GM23338 (cell line): ENCODE measurements around the gene KXD1. TPM values are rescaled to one million over a fixed set of nuclear protein-coding genes. Genes with fewer than 3 reads are reported as not detected.

Experiments used
- ATAC-seq: fragments of 200-7000 bp; cut with Tn5 transposase; 3 replicates; pipeline ENCODE4 v1.9.1; 2020
- DNase-seq: peaks from one replicate; pipeline ENCODE4 v3.0.0-alpha.2; 2015; ENCODE audit warnings: low spot score
- H2AFZ ChIP-seq: fragments of 200-600 bp; sonication (generic); 2 replicates; pipeline ENCODE4 v1.8.0; 2016; ENCODE audit warnings: antibody characterized with exemption, mild to moderate bottlenecking, moderate library complexity
- H3F3A ChIP-seq: fragments of 200-600 bp; sonication (generic); replicated peaks from 2 replicates; pipeline ENCODE4 v1.8.0; 2017; ENCODE audit warnings: antibody characterized with exemption, mixed run types, low read depth
- H3K27ac ChIP-seq: fragments of 200-600 bp; sonication (generic); 2 replicates; pipeline ENCODE4 v1.6.1; 2016; ENCODE audit warnings: low read depth
- H3K27me3 ChIP-seq: fragments of 200-600 bp; sonication (generic); 2 replicates; pipeline ENCODE4 v1.8.0; 2016; ENCODE audit warnings: mild to moderate bottlenecking, mixed run types, moderate library complexity; ENCODE audit not compliant: insufficient read depth
- H3K36me3 ChIP-seq: fragments of 200-600 bp; sonication (generic); 2 replicates; pipeline ENCODE4 v1.8.0; 2016; ENCODE audit warnings: mild to moderate bottlenecking; ENCODE audit not compliant: insufficient read depth
- H3K4me1 ChIP-seq: fragments of 200-600 bp; sonication (generic); 2 replicates; pipeline ENCODE4 v1.8.0; 2016; ENCODE audit warnings: mild to moderate bottlenecking, moderate library complexity; ENCODE audit not compliant: insufficient read depth
- H3K4me2 ChIP-seq: fragments of 200-600 bp; sonication (generic); 2 replicates; pipeline ENCODE4 v1.7.1; 2017; ENCODE audit warnings: mixed run types
- H3K4me3 ChIP-seq: fragments of 200-600 bp; sonication (generic); 2 replicates; pipeline ENCODE4 v1.6.1; 2016; ENCODE audit warnings: mixed run types
- H3K79me2 ChIP-seq: fragments of 200-600 bp; sonication (generic); replicated peaks from 2 replicates; pipeline ENCODE4 v1.8.0; 2017; ENCODE audit warnings: mild to moderate bottlenecking; ENCODE audit not compliant: insufficient read depth
- H3K9me2 ChIP-seq: fragments of 200-600 bp; sonication (generic); 2 replicates; pipeline ENCODE4 v1.8.0; 2017; ENCODE audit not compliant: insufficient read depth
- H4K20me1 ChIP-seq: fragments of 200-600 bp; sonication (generic); replicated peaks from 2 replicates; pipeline ENCODE4 v1.8.0; 2017; ENCODE audit warnings: mild to moderate bottlenecking; ENCODE audit not compliant: insufficient read depth
- H3K27ac Mint-ChIP-seq: 2 replicates; pipeline ENCODE4 v1.8.0; 2020; ENCODE audit warnings: inconsistent platforms, mild to moderate bottlenecking, moderate library complexity, mixed read lengths
- H3K27me3 Mint-ChIP-seq: 3 replicates; pipeline ENCODE4 v1.8.0; 2022; ENCODE audit warnings: low read depth, mild to moderate bottlenecking, moderate library complexity, mixed read lengths, inconsistent platforms; ENCODE audit not compliant: insufficient read depth, poor library complexity
- H3K36me3 Mint-ChIP-seq: 3 replicates; pipeline ENCODE4 v1.8.0; 2021; ENCODE audit warnings: low read depth, mild to moderate bottlenecking, inconsistent platforms, moderate library complexity, mixed read lengths
- H3K4me1 Mint-ChIP-seq: 3 replicates; pipeline ENCODE4 v1.8.0; 2020; ENCODE audit warnings: mild to moderate bottlenecking, inconsistent platforms, mixed read lengths
- H3K4me3 Mint-ChIP-seq: 3 replicates; pipeline ENCODE4 v1.8.0; 2021; ENCODE audit warnings: moderate library complexity, mild to moderate bottlenecking, inconsistent platforms, mixed read lengths
- H3K9me3 Mint-ChIP-seq: 3 replicates; pipeline ENCODE4 v1.8.0; 2020; ENCODE audit warnings: moderate library complexity, mild to moderate bottlenecking, inconsistent platforms, mixed read lengths
- CREB1 ChIP-seq: fragments of 250-450 bp; sonication (Bioruptor Pico); IDR thresholded peaks from 2 replicates; pipeline ENCODE4 v1.5.0; 2020; ENCODE audit warnings: low read depth, mild to moderate bottlenecking, moderate library complexity
- CTCF ChIP-seq, 2 experiments: fragments of 200-600 bp in 1 of 2; sonication (generic) in 1 of 2; conservative IDR thresholded peaks; 2 replicates each; pipeline versions ENCODE4 v1.5.1 to v1.6.1; 2016 to 2017; ENCODE audit warnings: antibody characterized with exemption in 2 of 2, low read depth in 2 of 2, mild to moderate bottlenecking in 2 of 2, moderate library complexity in 1 of 2
- ETS1 ChIP-seq: IDR thresholded peaks from 2 replicates; pipeline ENCODE4 v1.6.1; 2016; ENCODE audit warnings: antibody characterized with exemption
- EZH2 ChIP-seq: fragments of 200-600 bp; sonication (generic); IDR thresholded peaks from one replicate; pipeline ENCODE4 v1.8.0; 2017; ENCODE audit warnings: antibody characterized with exemption, mild to moderate bottlenecking, low read depth; ENCODE audit not compliant: unreplicated experiment
- EZH2phosphoT487 ChIP-seq: fragments of 200-600 bp; sonication (generic); IDR thresholded peaks from one replicate; pipeline ENCODE4 v1.8.1; 2018; ENCODE audit warnings: antibody characterized with exemption; ENCODE audit not compliant: unreplicated experiment
- JUNB ChIP-seq: IDR thresholded peaks from one replicate; pipeline ENCODE4 v1.6.1; 2016; ENCODE audit warnings: antibody characterized with exemption; ENCODE audit not compliant: unreplicated experiment
- NANOG ChIP-seq: IDR thresholded peaks from 2 replicates; pipeline ENCODE4 v1.6.1; 2016; ENCODE audit warnings: antibody characterized with exemption, borderline replicate concordance
- POLR2AphosphoS5 ChIP-seq: IDR thresholded peaks from 2 replicates; pipeline ENCODE4 v1.6.1; 2016; ENCODE audit warnings: antibody characterized with exemption, low read depth
- REST ChIP-seq: IDR thresholded peaks from one replicate; pipeline ENCODE4 v1.6.1; 2018; ENCODE audit warnings: antibody characterized with exemption; ENCODE audit not compliant: unreplicated experiment
- STAT1 ChIP-seq: IDR thresholded peaks from one replicate; pipeline ENCODE4 v1.6.1; 2016; ENCODE audit warnings: antibody characterized with exemption; ENCODE audit not compliant: unreplicated experiment
- ZNF114 ChIP-seq: fragments of 250-450 bp; sonication (Bioruptor Pico); IDR thresholded peaks from 2 replicates; pipeline ENCODE4 v1.5.0; 2020; ENCODE audit warnings: mild to moderate bottlenecking, moderate library complexity
- polyA plus RNA-seq: library from polyadenylated mRNA; unstranded; fragments of >200 nt; fragmentation: Nextera tagmentation; extraction: Ambion mirVana; gene quantifications from 2 replicates; pipeline ENCODE4 v1.2.1, GENCODE V29; 2016
- total RNA-seq: library from RNA; depleted of rRNA; stranded (reverse); fragments of >200 nt; shearing (Covaris generic); gene quantifications from 2 replicates; pipeline ENCODE4 v1.2.3, GENCODE V29; 2014

Gene KXD1
- total and polyA plus RNA-seq, 2 experiments from 2014 or later = 108 to 164 TPM

GRCh38 chr19:18597809-18598660 is 40.4 kb downstream of the KXD1 start:
- DNase-seq = no peak
- TF ChIP-seq REST = no peak
- no peak for TF ChIP-seq NANOG
- no peak for TF ChIP-seq JUNB
- no peak for TF ChIP-seq ETS1
- H3K36me3 Mint-ChIP-seq = peaks cover 2% of the 10 kb centered on the region; the same call in 1 of the 3 replicates
- H3K4me1 Mint-ChIP-seq = peaks cover 39% of the 10 kb centered on the region
- H3K4me3 Mint-ChIP-seq = no peak overlapping the region; the same call in 2 of the 3 replicates
- Histone ChIP-seq H4K20me1 (0 out of 2 replicates have a peak, but pooled peaks cover 6% of the 10 kb centered on the region), H3K36me3 (no peaks in the 10 kb centered on the region), H3K4me2 (peak overlapping the region; percentile 68), H3K27ac (no peak overlapping the region), H3K4me3 (0 out of 2 replicates have a peak overlapping the region, but pooled peaks have one; percentile 10), H3K4me1 (peaks cover 46% of the 10 kb centered on the region), H3K9me2 (no peaks in the 10 kb centered on the region), H2AFZ (no peak overlapping the region), H3K79me2 (no peaks in the 10 kb centered on the region), H3K27me3 (peaks cover 42% of the 10 kb centered on the region), H3F3A (peaks cover 31% of the 10 kb centered on the region)
- H3K27ac Mint-ChIP-seq = no peak overlapping the region
- H3K9me3 Mint-ChIP-seq = no peaks in the 10 kb centered on the region
- ATAC-seq = no peak
- peaks cover 57% of the 10 kb centered on the region for H3K27me3 Mint-ChIP-seq

GRCh38 chr19:18599485-18599884 is 41.8 kb downstream of the KXD1 start:
- 0 out of 2 replicates have a peak, but pooled peaks cover 7% of the 10 kb centered on the region for H4K20me1 ChIP-seq
- Mint-ChIP-seq H3K27ac (no peak overlapping the region), H3K4me1 (peaks cover 38% of the 10 kb centered on the region), H3K4me3 (no peak overlapping the region), H3K9me3 (no peaks in the 10 kb centered on the region), H3K27me3 (peaks cover 70% of the 10 kb centered on the region), H3K36me3 (no peaks in the 10 kb centered on the region)
- peaks cover 56% of the 10 kb centered on the region for H3K27me3 ChIP-seq
- no peak overlapping the region for H3K27ac ChIP-seq
- H3K36me3 ChIP-seq = no peaks in the 10 kb centered on the region
- H2AFZ ChIP-seq = no peak overlapping the region
- no peaks in the 10 kb centered on the region for H3K9me2 ChIP-seq
- H3K4me1 ChIP-seq = peaks cover 48% of the 10 kb centered on the region
- no peaks in the 10 kb centered on the region for H3K79me2 ChIP-seq
- ATAC-seq = no peak
- peaks cover 30% of the 10 kb centered on the region for H3F3A ChIP-seq
- H3K4me3 ChIP-seq = no peak overlapping the region
- no peak overlapping the region for H3K4me2 ChIP-seq
- no peak for DNase-seq
- TF ChIP-seq ZNF114 (CRISPR knock-in tag) = no peak
- no peak for TF ChIP-seq ETS1
- TF ChIP-seq STAT1 = no peak
- no peak for TF ChIP-seq EZH2
- no peak for TF ChIP-seq EZH2phosphoT487
- no peak for TF ChIP-seq CTCF (conservative IDR thresholded peaks at IDR 0.05; ENCODE audit: low read depth in 2 of 2)
- no peak for TF ChIP-seq NANOG
- TF ChIP-seq CREB1 (CRISPR knock-in tag) = no peak
- TF ChIP-seq REST = no peak
- no peak for TF ChIP-seq POLR2AphosphoS5
